ENCODE data around the gene STPG4. TPM values are rescaled to one million over a fixed set of nuclear protein-coding genes. Genes with fewer than 3 reads are reported as not detected.

The STPG4 gene
- total RNA-seq, 1 donor from 2014 or later, result 0.64 TPM

GRCh38 chr2:47133046-47133445, 22.1 kb downstream of the STPG4 start:
- TF ChIP-seq, protein P1, sequence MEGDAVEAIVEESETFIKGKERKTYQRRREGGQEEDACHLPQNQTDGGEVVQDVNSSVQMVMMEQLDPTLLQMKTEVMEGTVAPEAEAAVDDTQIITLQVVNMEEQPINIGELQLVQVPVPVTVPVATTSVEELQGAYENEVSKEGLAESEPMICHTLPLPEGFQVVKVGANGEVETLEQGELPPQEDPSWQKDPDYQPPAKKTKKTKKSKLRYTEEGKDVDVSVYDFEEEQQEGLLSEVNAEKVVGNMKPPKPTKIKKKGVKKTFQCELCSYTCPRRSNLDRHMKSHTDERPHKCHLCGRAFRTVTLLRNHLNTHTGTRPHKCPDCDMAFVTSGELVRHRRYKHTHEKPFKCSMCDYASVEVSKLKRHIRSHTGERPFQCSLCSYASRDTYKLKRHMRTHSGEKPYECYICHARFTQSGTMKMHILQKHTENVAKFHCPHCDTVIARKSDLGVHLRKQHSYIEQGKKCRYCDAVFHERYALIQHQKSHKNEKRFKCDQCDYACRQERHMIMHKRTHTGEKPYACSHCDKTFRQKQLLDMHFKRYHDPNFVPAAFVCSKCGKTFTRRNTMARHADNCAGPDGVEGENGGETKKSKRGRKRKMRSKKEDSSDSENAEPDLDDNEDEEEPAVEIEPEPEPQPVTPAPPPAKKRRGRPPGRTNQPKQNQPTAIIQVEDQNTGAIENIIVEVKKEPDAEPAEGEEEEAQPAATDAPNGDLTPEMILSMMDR (IDR thresholded peaks at IDR 0.05; ENCODE audit: insufficient read depth, low read depth, low read length), result no peak
- TF ChIP-seq EZH2 (IDR thresholded peaks at IDR 0.05; ENCODE audit: insufficient read depth, low read length), result no peak
- H3K4me1 Mint-ChIP-seq (ENCODE audit: low read depth, unreplicated experiment), result no peaks in the 10 kb centered on the region
- Histone ChIP-seq H3K36me3 (ENCODE audit: insufficient read depth, low read length) (no peaks in the 10 kb centered on the region), H3K9ac (ENCODE audit: low read length) (no peak overlapping the region), H3K79me2 (ENCODE audit: insufficient read depth, low read length) (no peaks in the 10 kb centered on the region), H3K27me3 (ENCODE audit: insufficient read depth, low read length) (no peaks in the 10 kb centered on the region), H2AFZ (ENCODE audit: low read depth, low read length) (no peak overlapping the region), H3K4me2 (ENCODE audit: low read length) (no peak overlapping the region), H3K27ac (ENCODE audit: low read depth, low read length) (no peak overlapping the region), H3K9me3 (ENCODE audit: insufficient read depth, low read depth, low read length) (no peaks in the 10 kb centered on the region), H3K4me3 (ENCODE audit: insufficient read depth, low read depth, low read length) (no peak overlapping the region), H4K20me1 (ENCODE audit: insufficient read depth, low read length) (no peaks in the 10 kb centered on the region), H3K4me1 (ENCODE audit: insufficient read depth, low read length) (no peaks in the 10 kb centered on the region)
- H3K36me3 Mint-ChIP-seq (ENCODE audit: low read depth, unreplicated experiment), result peaks cover 33% of the 10 kb centered on the region
- no peak overlapping the region for H3K27ac Mint-ChIP-seq (ENCODE audit: unreplicated experiment)
- H3K27me3 Mint-ChIP-seq (ENCODE audit: low read depth, unreplicated experiment), result no peaks in the 10 kb centered on the region
- DNase-seq (ENCODE audit: low read depth), result no peak
- peaks cover 7% of the 10 kb centered on the region for H3K9me3 Mint-ChIP-seq (ENCODE audit: unreplicated experiment)
- no peak overlapping the region for H3K4me3 Mint-ChIP-seq (ENCODE audit: unreplicated experiment)
- FAIRE-seq, result no peak

DNA sequence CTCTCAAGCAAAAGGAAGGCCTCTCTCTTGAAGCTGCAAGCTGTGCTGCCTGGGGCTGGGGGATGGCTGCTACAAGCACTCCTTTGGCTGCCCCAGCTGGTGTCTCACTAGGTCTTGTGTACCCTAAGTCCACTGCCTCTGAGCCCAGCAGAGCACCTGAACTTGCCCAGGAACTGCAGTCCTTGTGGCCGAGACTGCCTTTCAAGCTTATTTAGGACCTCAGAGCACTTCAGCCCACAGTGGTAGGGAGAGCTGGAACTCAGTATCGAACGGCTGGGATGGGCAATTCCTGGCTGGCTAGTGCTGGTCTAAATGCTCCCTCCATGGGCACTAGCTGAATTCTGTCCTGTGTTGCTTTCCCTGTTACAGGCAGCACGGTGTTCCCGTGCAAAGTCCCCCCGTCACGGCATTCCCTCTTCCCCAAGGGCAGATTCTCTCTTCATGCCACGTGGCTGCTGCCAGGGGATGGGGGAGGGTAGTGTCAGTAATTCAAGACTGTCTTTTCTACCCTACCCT, 25.9 kb downstream of the STPG4 start:
- FAIRE-seq (no peak), DNase-seq (ENCODE audit: low read depth) (no peak)
- no peak overlapping the region for H3K9ac ChIP-seq (ENCODE audit: low read length)
- no peaks in the 10 kb centered on the region for H3K79me2 ChIP-seq (ENCODE audit: insufficient read depth, low read length)
- H2AFZ ChIP-seq (ENCODE audit: low read depth, low read length), result no peak overlapping the region
- Mint-ChIP-seq H3K27ac (ENCODE audit: unreplicated experiment) (no peak overlapping the region), H3K36me3 (ENCODE audit: low read depth, unreplicated experiment) (peaks cover 25% of the 10 kb centered on the region), H3K27me3 (ENCODE audit: low read depth, unreplicated experiment) (no peaks in the 10 kb centered on the region), H3K4me3 (ENCODE audit: unreplicated experiment) (no peak overlapping the region), H3K4me1 (ENCODE audit: low read depth, unreplicated experiment) (no peaks in the 10 kb centered on the region), H3K9me3 (ENCODE audit: unreplicated experiment) (peaks cover 10% of the 10 kb centered on the region)
- H3K27me3 ChIP-seq (ENCODE audit: insufficient read depth, low read length), result no peaks in the 10 kb centered on the region
- H3K4me3 ChIP-seq (ENCODE audit: insufficient read depth, low read depth, low read length), result no peak overlapping the region
- H3K4me1 ChIP-seq (ENCODE audit: insufficient read depth, low read length), result no peaks in the 10 kb centered on the region
- H3K27ac ChIP-seq (ENCODE audit: low read depth, low read length), result no peak overlapping the region
- H3K36me3 ChIP-seq (ENCODE audit: insufficient read depth, low read length), result no peaks in the 10 kb centered on the region
- H4K20me1 ChIP-seq (ENCODE audit: insufficient read depth, low read length), result no peaks in the 10 kb centered on the region
- TF ChIP-seq, protein P1 (IDR thresholded peaks at IDR 0.05; ENCODE audit: insufficient read depth, low read depth, low read length), result no peak
- TF ChIP-seq EZH2 (IDR thresholded peaks at IDR 0.05; ENCODE audit: insufficient read depth, low read length), result no peak
- H3K9me3 ChIP-seq (ENCODE audit: insufficient read depth, low read depth, low read length), result no peaks in the 10 kb centered on the region
- no peak overlapping the region for H3K4me2 ChIP-seq (ENCODE audit: low read length)

GRCh38 chr2:47128705-47129104, 26.4 kb downstream of the STPG4 start:
- FAIRE-seq, result no peak

More at GRCh38 chr2:47128705-47129104, 26.4 kb downstream of the STPG4 start:
- H4K20me1 ChIP-seq (ENCODE audit: insufficient read depth, low read length), result no peaks in the 10 kb centered on the region
- no peaks in the 10 kb centered on the region for H3K27me3 ChIP-seq (ENCODE audit: insufficient read depth, low read length)
- H3K36me3 ChIP-seq (ENCODE audit: insufficient read depth, low read length), result no peaks in the 10 kb centered on the region
- no peak overlapping the region for H3K4me3 Mint-ChIP-seq (ENCODE audit: unreplicated experiment)
- H3K79me2 ChIP-seq (ENCODE audit: insufficient read depth, low read length), result no peaks in the 10 kb centered on the region
- H3K4me2 ChIP-seq (ENCODE audit: low read length), result no peak overlapping the region
- no peaks in the 10 kb centered on the region for H3K27me3 Mint-ChIP-seq (ENCODE audit: low read depth, unreplicated experiment)
- H3K36me3 Mint-ChIP-seq (ENCODE audit: low read depth, unreplicated experiment), result peaks cover 25% of the 10 kb centered on the region
- H3K9me3 Mint-ChIP-seq (ENCODE audit: unreplicated experiment), result peaks cover 10% of the 10 kb centered on the region
- no peak overlapping the region for H3K27ac ChIP-seq (ENCODE audit: low read depth, low read length)
- no peaks in the 10 kb centered on the region for H3K4me1 Mint-ChIP-seq (ENCODE audit: low read depth, unreplicated experiment)
- no peak overlapping the region for H3K9ac ChIP-seq (ENCODE audit: low read length)
- DNase-seq (ENCODE audit: low read depth), result no peak
- no peak overlapping the region for H3K4me3 ChIP-seq (ENCODE audit: insufficient read depth, low read depth, low read length)
- no peak overlapping the region for H3K27ac Mint-ChIP-seq (ENCODE audit: unreplicated experiment)
- no peak overlapping the region for H2AFZ ChIP-seq (ENCODE audit: low read depth, low read length)
- no peaks in the 10 kb centered on the region for H3K4me1 ChIP-seq (ENCODE audit: insufficient read depth, low read length)
- no peaks in the 10 kb centered on the region for H3K9me3 ChIP-seq (ENCODE audit: insufficient read depth, low read depth, low read length)
- TF ChIP-seq, protein P1 (IDR thresholded peaks at IDR 0.05; ENCODE audit: insufficient read depth, low read depth, low read length), result no peak
- no peak for TF ChIP-seq EZH2 (IDR thresholded peaks at IDR 0.05; ENCODE audit: insufficient read depth, low read length)

All from astrocyte (in vitro differentiated cells and primary cell).